ENCODE data around the gene TCF4. TPM values are rescaled to one million over a fixed set of nuclear protein-coding genes. Genes with fewer than 3 reads are reported as not detected.

TCF4 gene
- polyA plus RNA-seq, 1 donor (not counting 4 experiments of a cell fraction or from before 2014, with no cell fraction given) = 9.7 TPM

- Histone ChIP-seq H3K27ac (ENCODE audit: control insufficient read depth, insufficient read depth, low read length) (no peak overlapping the region), H3K4me2 (ENCODE audit: control insufficient read depth, extremely low read depth, insufficient read depth, low read depth, low read length) (no peak overlapping the region), H3K27me3 (ENCODE audit: control insufficient read depth, extremely low read depth, insufficient read depth, low read length) (no peaks in the 10 kb centered on the region), H3K36me3 (ENCODE audit: control insufficient read depth in 2 of 2, extremely low read depth in 1 of 2, insufficient read depth in 2 of 2, low read length in 2 of 2) (no peaks in the 10 kb centered on the region), H2AFZ (ENCODE audit: control insufficient read depth, low read length) (no peak overlapping the region), H3K9ac (ENCODE audit: control insufficient read depth, extremely low read depth, insufficient read depth, low read length) (no peak overlapping the region), H3K4me1 (ENCODE audit: control insufficient read depth, extremely low read depth, insufficient read depth, low read length) (no peaks in the 10 kb centered on the region), H3K79me2 (ENCODE audit: control insufficient read depth, insufficient read depth, low read length) (no peaks in the 10 kb centered on the region), H3K9me3 (ENCODE audit: control insufficient read depth, low read depth, low read length) (no peaks in the 10 kb centered on the region), H4K20me1 (ENCODE audit: control insufficient read depth, extremely low read depth, insufficient read depth, low read length) (no peaks in the 10 kb centered on the region), H3K9me1 (ENCODE audit: control insufficient read depth, extremely low read depth, insufficient read depth, low read length) (no peaks in the 10 kb centered on the region), H3K4me3 (ENCODE audit: control insufficient read depth in 2 of 3, extremely low read depth in 1 of 3, insufficient read depth in 2 of 3, low read depth in 1 of 3, low read length in 3 of 3) (no peak overlapping the region)
- TF ChIP-seq EZH2 (IDR thresholded peaks at IDR 0.05; ENCODE audit: low read length) (no peak), CTCF (optimal IDR thresholded peaks at IDR 0.05 in 1 of 3, IDR thresholded peaks at IDR 0.05 in 1 of 3, conservative IDR thresholded peaks at IDR 0.05 in 1 of 3; ENCODE audit: extremely low read depth in 1 of 3, insufficient read depth in 2 of 3, low read length in 3 of 3) (no peak)
- DNase-seq (ENCODE audit: low read depth, low spot score) = no peak
- FAIRE-seq = no peak
- dilution Hi-C loops (cut with MboI; ENCODE audit: extremely low pct_ligation_motif_present, low sequenced_read_pairs) = no loop called here
Measured at GRCh38 chr18:55386545-55386944, 201.4 kb downstream of the TCF4 start.

GRCh38 chr18:55385770-55386169 lies 202.2 kb downstream of the TCF4 start:
- H3K4me3 ChIP-seq (ENCODE audit: control insufficient read depth in 2 of 3, extremely low read depth in 1 of 3, insufficient read depth in 2 of 3, low read depth in 1 of 3, low read length in 3 of 3) = no peak overlapping the region
- H3K4me1 ChIP-seq (ENCODE audit: control insufficient read depth, extremely low read depth, insufficient read depth, low read length) = no peaks in the 10 kb centered on the region
- H3K79me2 ChIP-seq (ENCODE audit: control insufficient read depth, insufficient read depth, low read length) = no peaks in the 10 kb centered on the region
- H3K27me3 ChIP-seq (ENCODE audit: control insufficient read depth, extremely low read depth, insufficient read depth, low read length) = no peaks in the 10 kb centered on the region
- H4K20me1 ChIP-seq (ENCODE audit: control insufficient read depth, extremely low read depth, insufficient read depth, low read length) = no peaks in the 10 kb centered on the region
- dilution Hi-C loops (cut with MboI; ENCODE audit: extremely low pct_ligation_motif_present, low sequenced_read_pairs) = no loop called here
- no peak overlapping the region for H3K27ac ChIP-seq (ENCODE audit: control insufficient read depth, insufficient read depth, low read length)
- H3K9ac ChIP-seq (ENCODE audit: control insufficient read depth, extremely low read depth, insufficient read depth, low read length) = no peak overlapping the region
- TF ChIP-seq EZH2 (IDR thresholded peaks at IDR 0.05; ENCODE audit: low read length) (no peak), CTCF (optimal IDR thresholded peaks at IDR 0.05 in 1 of 3, IDR thresholded peaks at IDR 0.05 in 1 of 3, conservative IDR thresholded peaks at IDR 0.05 in 1 of 3; ENCODE audit: extremely low read depth in 1 of 3, insufficient read depth in 2 of 3, low read length in 3 of 3) (no peak)
- no peaks in the 10 kb centered on the region for H3K9me1 ChIP-seq (ENCODE audit: control insufficient read depth, extremely low read depth, insufficient read depth, low read length)
- no peaks in the 10 kb centered on the region for H3K9me3 ChIP-seq (ENCODE audit: control insufficient read depth, low read depth, low read length)
- no peaks in the 10 kb centered on the region for H3K36me3 ChIP-seq (ENCODE audit: control insufficient read depth in 2 of 2, extremely low read depth in 1 of 2, insufficient read depth in 2 of 2, low read length in 2 of 2)
- no peak overlapping the region for H2AFZ ChIP-seq (ENCODE audit: control insufficient read depth, low read length)
- H3K4me2 ChIP-seq (ENCODE audit: control insufficient read depth, extremely low read depth, insufficient read depth, low read depth, low read length) = no peak overlapping the region
- no peak for FAIRE-seq
- DNase-seq (ENCODE audit: low read depth, low spot score) = no peak

Data from keratinocyte (primary cell).